ENCODE data around the gene RRAS2. TPM values are rescaled to one million over a fixed set of nuclear protein-coding genes. Genes with fewer than 3 reads are reported as not detected.
"Not testable (repeated sequence)": the region's sequence is repeated elsewhere in the genome, so short reads cannot be mapped to it uniquely, and the experiment has no call there.

The RRAS2 gene
- total RNA-seq, 1 experiment from 2014 or later = 118 TPM

DNA sequence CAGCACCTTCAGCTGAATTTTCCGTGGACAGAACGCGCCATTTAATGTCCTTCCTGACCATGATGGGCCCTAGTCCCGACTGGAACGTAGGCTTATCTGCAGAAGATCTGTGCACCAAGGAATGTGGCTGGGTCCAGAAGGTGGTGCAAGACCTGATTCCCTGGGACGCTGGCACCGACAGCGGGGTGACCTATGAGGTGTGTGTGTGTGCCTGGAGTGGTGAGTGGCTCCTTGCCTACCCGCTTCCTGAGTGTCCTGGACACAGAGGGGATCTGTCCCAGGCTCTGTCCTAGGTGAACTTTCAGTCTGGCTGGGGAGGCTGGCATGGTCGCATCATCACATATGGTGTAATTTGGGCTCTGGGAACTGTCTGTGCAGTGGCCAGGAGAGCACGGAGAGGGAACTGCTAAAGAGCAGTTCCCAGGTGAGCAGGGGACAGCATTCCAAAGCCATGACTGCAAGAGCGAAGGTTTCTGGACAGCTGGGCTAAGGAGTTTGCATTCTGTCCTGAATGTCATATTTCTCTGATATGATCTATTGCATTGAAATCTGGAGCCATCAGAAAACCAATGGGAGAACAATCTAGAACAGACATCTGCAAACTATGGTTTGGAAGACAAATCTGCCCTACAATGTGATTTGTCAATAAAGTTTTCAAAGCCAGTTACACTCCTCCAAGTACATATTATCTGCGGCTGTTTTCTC lies 104.3 kb downstream of the RRAS2 start:
- Histone ChIP-seq H3K4me3 (ENCODE audit: insufficient read depth, low read depth, low read length) (no peak overlapping the region), H3K36me3 (replicated peaks; ENCODE audit: control insufficient read depth, insufficient read depth, low read length) (no peaks in the 10 kb centered on the region), H3K27me3 (ENCODE audit: control insufficient read depth, insufficient read depth, low read length) (no peaks in the 10 kb centered on the region)
- no peak for DNase-seq

DNA sequence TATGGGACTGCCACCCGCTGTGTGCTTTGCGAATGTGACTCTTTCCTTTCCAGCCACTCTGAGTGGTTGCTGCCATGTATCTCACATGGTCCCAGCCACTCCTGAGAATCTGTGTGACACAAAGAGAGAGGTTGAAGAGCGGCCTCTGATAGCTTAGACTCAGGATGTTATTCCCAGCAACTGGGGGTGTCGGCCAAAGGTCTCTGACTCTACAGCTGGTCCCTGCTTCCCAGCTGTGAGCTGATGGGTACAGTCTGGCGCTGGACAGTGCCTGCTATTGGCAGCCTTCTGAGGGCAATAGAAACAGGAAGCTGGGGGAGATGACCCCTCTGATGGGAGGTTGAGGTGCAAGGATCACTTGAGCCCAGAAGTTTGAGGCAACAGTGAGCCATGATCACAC lies 105.1 kb downstream of the RRAS2 start:
- H3K36me3 ChIP-seq (replicated peaks; ENCODE audit: control insufficient read depth, insufficient read depth, low read length) = no peaks in the 10 kb centered on the region
- H3K4me3 ChIP-seq (ENCODE audit: insufficient read depth, low read depth, low read length) = no peak overlapping the region
- no peaks in the 10 kb centered on the region for H3K27me3 ChIP-seq (ENCODE audit: control insufficient read depth, insufficient read depth, low read length)
- DNase-seq = no peak

DNA sequence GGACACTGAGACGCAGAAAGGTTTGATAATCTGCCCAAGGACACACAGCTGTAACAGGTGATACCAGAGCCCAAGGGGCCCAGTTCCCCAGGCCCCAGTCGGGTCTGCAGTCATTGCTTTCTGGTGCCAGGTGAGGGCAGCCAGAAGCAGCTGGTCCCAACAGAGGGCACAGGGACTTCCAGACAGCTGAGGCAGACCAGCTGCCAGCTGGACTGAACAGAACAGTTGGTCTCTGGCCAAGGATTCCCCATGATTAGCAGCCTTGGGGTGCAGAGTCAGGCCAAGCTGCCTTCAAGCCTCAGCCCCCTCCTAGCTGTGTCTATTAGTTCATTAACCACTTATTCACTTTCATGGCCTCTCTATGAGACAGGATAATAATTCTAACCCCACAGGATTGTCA lies 105.6 kb downstream of the RRAS2 start:
- Histone ChIP-seq H3K4me3 (ENCODE audit: insufficient read depth, low read depth, low read length) (no peak overlapping the region), H3K27me3 (ENCODE audit: control insufficient read depth, insufficient read depth, low read length) (no peaks in the 10 kb centered on the region), H3K36me3 (replicated peaks; ENCODE audit: control insufficient read depth, insufficient read depth, low read length) (no peaks in the 10 kb centered on the region)
- no peak for DNase-seq

DNA sequence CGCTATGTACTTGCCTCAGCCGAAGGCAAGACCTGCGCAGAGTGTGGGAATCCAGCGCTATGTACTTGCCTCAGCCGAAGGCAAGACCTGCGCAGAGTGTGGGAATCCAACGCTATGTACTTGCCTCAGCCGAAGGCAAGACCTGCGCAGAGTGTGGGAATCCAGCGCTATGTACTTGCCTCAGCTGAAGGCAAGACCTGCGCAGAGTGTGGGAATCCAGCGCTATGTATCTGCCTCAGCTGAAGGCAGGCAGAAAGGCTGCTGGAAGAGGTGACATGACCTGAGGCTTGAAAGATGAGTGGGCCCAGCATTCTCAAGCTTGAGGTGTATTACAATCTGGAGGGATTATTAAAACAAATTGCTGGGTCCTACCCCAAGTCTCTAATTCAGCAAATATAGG lies 106.5 kb downstream of the RRAS2 start:
- DNase-seq; H3K27me3 ChIP-seq (ENCODE audit: control insufficient read depth, insufficient read depth, low read length); H3K36me3 ChIP-seq (replicated peaks; ENCODE audit: control insufficient read depth, insufficient read depth, low read length); H3K4me3 ChIP-seq (ENCODE audit: insufficient read depth, low read depth, low read length): not testable (repeated sequence)

DNA sequence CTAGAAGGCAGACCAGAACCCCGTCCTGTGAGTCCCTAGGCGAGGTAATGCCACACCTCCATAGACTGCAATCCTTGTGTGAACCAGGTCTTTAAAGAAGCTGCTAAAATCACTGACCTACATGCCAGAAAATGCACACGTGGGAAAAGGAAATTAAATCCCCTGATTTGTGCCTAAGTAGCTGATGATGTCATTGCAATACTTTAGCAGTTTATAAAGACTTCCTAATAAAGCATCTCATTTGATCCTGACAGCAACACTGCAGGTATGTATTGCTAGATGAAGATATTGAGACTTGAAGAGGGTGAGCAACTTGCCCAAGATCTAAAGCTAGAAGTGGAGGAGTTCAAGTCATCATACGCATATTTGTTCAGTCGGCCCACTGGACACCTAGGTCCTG lies 107.2 kb downstream of the RRAS2 start:
- H3K27me3 ChIP-seq (ENCODE audit: control insufficient read depth, insufficient read depth, low read length) = no peaks in the 10 kb centered on the region
- DNase-seq = no peak
- no peak overlapping the region for H3K4me3 ChIP-seq (ENCODE audit: insufficient read depth, low read depth, low read length)
- H3K36me3 ChIP-seq (replicated peaks; ENCODE audit: control insufficient read depth, insufficient read depth, low read length) = no peaks in the 10 kb centered on the region

DNA sequence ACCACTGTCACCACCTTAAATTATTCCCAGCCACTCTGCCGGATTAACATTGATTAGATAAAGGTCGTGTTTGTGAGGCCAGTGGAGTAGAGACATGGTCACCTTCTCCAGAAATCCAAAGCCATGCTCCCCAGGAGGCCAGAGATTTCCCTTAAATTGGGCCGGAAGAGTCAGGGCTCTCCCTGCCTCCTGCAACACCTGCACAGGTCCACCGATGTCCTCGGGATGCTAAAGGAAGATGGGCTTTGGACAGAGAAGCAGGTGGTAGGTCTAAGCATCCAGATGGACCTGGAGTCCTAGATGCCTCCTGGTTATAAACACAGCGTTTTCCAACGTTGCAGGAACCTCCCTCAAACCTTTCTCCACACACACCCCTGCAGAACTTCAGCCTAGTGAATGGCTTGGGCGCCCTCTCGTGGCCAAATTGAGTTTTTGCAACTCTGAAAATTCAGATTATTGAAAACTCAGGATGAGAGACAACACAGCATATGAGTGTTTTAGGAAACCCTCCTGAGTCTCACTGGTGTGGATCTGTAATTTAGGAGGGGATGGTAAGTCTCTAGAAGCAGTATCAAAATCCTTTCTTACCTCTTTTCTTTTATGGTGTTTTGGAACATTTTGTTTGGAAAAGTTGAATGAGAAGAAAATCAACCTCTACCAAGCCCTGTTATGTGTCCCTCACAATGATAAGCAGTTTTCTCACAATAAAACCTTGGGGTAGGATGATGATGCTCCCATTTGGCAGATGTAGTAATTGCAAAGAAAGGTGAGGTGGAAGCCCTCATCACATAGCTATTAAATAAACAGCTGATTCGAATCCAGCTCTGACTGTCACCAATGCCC lies 109.6 kb downstream of the RRAS2 start:
- Histone ChIP-seq H3K27me3 (ENCODE audit: control insufficient read depth, insufficient read depth, low read length) (no peaks in the 10 kb centered on the region), H3K36me3 (replicated peaks; ENCODE audit: control insufficient read depth, insufficient read depth, low read length) (no peaks in the 10 kb centered on the region), H3K4me3 (ENCODE audit: insufficient read depth, low read depth, low read length) (no peak overlapping the region)
- peak; percentile 71 for DNase-seq

DNA sequence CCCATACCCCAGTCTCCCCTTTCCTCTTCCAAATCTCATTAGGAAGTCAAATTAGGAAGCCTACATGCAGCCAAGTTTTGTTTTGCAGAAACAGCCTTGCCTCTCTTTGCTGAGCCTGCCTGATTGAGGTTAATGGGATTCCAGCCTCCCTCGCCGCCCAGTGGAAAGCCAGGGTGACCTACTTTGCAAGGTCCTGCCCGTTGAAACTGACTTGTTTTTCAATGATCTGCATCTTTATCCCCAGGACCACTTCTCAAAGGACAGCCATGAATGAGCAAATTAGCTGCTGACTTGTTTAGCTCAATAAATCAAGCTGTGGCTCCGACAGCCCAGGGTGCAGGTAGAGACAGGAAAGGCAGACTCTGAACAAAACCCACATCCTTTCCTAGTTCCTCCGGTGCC lies 110.4 kb downstream of the RRAS2 start:
- Histone ChIP-seq H3K36me3 (replicated peaks; ENCODE audit: control insufficient read depth, insufficient read depth, low read length) (no peaks in the 10 kb centered on the region), H3K27me3 (ENCODE audit: control insufficient read depth, insufficient read depth, low read length) (no peaks in the 10 kb centered on the region), H3K4me3 (ENCODE audit: insufficient read depth, low read depth, low read length) (no peak overlapping the region)
- DNase-seq = peak; percentile 63

DNA sequence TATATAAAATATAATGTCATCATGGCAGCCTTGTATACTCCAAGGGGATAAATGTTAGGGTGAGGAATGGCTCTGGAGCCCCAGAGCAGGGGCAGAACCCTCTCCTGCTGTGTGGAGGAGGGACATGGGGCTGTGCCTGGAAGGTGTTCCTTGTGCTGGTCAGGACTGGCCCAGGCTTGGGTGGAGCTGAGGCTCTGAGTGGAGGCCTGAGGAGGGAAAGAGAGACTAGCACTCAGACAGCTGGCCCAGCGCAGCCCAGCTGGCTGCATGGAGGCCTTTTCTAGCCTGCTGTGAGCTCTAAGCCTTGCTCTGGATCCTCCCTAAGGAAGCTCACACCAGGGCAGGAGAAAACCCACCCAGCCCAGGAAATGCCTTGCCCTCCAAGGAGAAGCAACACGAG lies 113.5 kb downstream of the RRAS2 start:
- H3K4me3 ChIP-seq (ENCODE audit: insufficient read depth, low read depth, low read length) = no peak overlapping the region
- H3K27me3 ChIP-seq (ENCODE audit: control insufficient read depth, insufficient read depth, low read length) = no peaks in the 10 kb centered on the region
- no peaks in the 10 kb centered on the region for H3K36me3 ChIP-seq (replicated peaks; ENCODE audit: control insufficient read depth, insufficient read depth, low read length)
- DNase-seq = no peak

DNA sequence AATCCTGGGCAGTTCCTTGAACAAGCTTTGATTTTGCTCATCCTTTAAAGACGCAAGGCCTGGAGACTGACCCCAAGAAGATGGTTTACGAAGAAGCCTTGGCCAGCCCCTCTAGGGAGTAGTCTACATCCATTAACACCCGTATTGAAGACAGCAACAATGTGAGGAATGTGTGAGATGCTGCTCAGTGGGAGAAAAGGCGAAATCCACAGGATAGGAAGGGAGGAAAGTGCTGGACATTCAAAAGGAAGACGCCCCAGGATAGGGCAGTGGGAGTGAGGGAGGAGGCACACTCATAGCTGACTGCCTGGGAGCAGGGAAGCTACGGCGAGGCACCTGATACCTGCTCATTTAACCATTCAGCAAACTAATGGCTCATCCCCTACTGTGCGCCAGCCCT lies 114.1 kb downstream of the RRAS2 start:
- DNase-seq = no peak
- Histone ChIP-seq H3K4me3 (ENCODE audit: insufficient read depth, low read depth, low read length) (no peak overlapping the region), H3K27me3 (ENCODE audit: control insufficient read depth, insufficient read depth, low read length) (no peaks in the 10 kb centered on the region), H3K36me3 (replicated peaks; ENCODE audit: control insufficient read depth, insufficient read depth, low read length) (no peaks in the 10 kb centered on the region)

DNA sequence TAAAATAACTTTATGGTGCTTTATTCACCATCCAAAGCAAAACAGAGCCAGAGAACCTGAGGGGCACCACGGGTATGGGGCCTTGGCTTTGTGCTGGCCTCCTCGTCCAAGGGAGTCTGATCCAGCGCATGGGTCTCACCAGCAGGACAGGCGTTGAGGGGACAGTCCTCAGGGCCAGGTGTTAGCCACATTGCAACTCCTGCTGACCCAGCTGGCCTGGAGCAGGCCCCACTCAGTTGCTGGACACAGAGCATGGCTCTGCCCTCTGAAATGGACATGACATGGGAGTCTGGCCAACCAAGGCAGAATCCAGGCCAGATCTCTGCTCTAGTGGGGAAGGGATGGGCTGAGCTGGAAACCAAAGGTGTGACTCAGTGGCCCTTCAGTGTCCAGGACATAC lies 116.2 kb downstream of the RRAS2 start:
- no peak overlapping the region for H3K4me3 ChIP-seq (ENCODE audit: insufficient read depth, low read depth, low read length)
- H3K27me3 ChIP-seq (ENCODE audit: control insufficient read depth, insufficient read depth, low read length) = no peaks in the 10 kb centered on the region
- no peaks in the 10 kb centered on the region for H3K36me3 ChIP-seq (replicated peaks; ENCODE audit: control insufficient read depth, insufficient read depth, low read length)
- DNase-seq = no peak

DNA sequence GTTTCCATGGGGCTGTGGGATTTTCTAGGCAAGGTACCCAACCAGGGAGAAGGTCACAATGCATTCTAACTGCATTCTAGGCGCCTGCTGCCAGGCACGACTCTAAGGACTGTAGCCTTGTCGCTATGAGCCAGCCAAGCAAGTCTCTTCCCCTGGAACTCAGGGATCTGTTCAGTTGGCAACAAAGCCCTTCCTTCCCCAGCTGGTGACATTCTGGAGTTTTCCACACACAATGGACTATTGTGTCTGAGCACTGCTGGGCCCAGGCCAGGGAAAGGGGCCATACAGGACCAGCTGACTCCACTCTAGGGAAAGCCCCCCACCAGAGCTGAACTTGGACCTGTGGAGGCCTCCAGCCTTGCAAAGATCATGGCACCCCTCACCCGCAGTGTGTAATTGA lies 116.8 kb downstream of the RRAS2 start:
- Histone ChIP-seq H3K36me3 (replicated peaks; ENCODE audit: control insufficient read depth, insufficient read depth, low read length) (no peaks in the 10 kb centered on the region), H3K27me3 (ENCODE audit: control insufficient read depth, insufficient read depth, low read length) (no peaks in the 10 kb centered on the region), H3K4me3 (ENCODE audit: insufficient read depth, low read depth, low read length) (no peak overlapping the region)
- no peak for DNase-seq

DNA sequence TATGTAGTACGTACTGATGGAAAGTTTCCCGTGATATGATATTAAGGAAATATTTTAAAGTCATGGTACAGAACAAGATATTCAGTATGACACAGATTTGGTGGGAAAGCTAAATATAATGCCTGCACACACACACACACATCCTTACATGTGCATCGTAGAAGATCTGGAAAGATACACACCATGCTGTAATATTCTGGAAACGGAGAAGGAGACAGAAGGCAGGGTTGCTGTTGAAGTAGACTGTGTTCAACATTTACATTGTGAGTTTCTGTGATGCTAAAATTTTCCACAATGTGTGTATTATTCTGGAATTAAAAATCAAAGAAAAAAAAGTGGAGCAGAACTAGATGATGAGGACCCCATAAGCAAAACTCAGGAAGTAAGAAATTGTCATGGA lies 118.0 kb downstream of the RRAS2 start:
- no peak for DNase-seq
- Histone ChIP-seq H3K27me3 (ENCODE audit: control insufficient read depth, insufficient read depth, low read length) (no peaks in the 10 kb centered on the region), H3K4me3 (ENCODE audit: insufficient read depth, low read depth, low read length) (no peak overlapping the region), H3K36me3 (replicated peaks; ENCODE audit: control insufficient read depth, insufficient read depth, low read length) (no peaks in the 10 kb centered on the region)

DNA sequence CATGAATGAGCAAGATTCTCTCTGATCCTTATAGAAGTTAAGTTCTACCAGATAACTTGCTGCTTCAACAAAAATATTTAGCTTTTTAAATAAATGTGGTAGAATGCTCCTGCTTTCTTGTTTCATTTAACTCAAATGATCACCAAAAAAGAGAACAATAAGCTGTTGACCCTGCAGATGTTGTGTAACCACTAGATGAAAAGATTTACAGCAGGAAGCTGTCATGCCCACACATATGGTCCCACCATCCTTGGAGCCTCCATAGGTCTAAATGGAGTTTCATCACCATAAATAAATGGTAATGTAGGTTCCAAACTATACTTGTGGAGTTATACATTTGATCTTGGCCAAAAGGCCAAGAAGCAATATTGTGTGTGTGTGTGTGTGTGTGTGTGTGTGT lies 118.8 kb downstream of the RRAS2 start:
- Histone ChIP-seq H3K36me3 (replicated peaks; ENCODE audit: control insufficient read depth, insufficient read depth, low read length) (no peaks in the 10 kb centered on the region), H3K4me3 (ENCODE audit: insufficient read depth, low read depth, low read length) (no peak overlapping the region), H3K27me3 (ENCODE audit: control insufficient read depth, insufficient read depth, low read length) (no peaks in the 10 kb centered on the region)
- DNase-seq = no peak

DNA sequence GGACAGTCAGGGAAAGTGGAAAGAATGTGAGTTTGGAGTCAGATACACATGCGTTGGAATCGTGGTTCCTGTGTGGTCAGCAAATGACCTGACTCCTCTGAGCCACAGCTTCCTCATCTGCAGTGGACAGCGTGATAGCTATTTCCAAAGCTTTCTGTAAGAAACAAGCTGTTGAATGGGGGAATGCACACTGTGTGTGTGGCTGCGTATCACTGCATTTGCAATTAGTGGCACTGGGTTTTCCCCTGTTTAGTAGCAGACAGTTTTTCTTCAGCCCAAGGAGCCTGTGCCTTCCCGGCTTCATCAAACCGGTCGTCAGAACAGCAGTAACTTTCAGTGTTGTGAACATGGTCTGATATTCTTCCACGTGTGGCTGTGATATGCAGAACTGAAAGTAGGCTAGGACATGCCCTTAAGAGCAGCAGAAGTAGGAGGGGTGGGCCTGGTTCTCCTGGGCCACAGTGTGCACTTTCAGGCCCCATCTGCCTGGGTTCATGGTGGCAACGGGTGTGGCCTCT lies 121.5 kb downstream of the RRAS2 start:
- no peaks in the 10 kb centered on the region for H3K27me3 ChIP-seq (ENCODE audit: control insufficient read depth, insufficient read depth, low read length)
- DNase-seq = no peak
- H3K4me3 ChIP-seq (ENCODE audit: insufficient read depth, low read depth, low read length) = no peak overlapping the region
- no peaks in the 10 kb centered on the region for H3K36me3 ChIP-seq (replicated peaks; ENCODE audit: control insufficient read depth, insufficient read depth, low read length)

DNA sequence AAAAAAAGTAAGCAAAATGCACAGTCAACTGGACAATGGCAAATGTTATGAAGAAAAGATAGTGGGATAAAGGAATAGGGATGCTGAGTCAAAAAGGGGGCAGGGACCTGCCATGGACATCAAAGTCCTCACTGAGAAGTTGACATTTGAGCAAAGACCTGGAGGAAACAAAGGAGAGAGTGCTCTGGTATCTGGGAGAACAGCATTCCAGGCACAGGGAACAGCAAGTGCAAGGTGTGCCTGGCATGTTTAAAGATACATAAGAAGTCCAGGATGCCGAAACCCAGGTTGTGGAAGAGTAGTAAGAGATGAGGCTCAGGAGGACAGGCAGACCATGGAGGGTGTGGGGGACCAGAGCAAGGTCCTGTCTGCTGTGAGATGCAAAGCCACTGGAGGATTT lies 123.3 kb downstream of the RRAS2 start:
- no peak overlapping the region for H3K4me3 ChIP-seq (ENCODE audit: insufficient read depth, low read depth, low read length)
- no peak for DNase-seq

More for the DNA sequence above, 123.3 kb downstream of the RRAS2 start:
- no peaks in the 10 kb centered on the region for H3K36me3 ChIP-seq (replicated peaks; ENCODE audit: control insufficient read depth, insufficient read depth, low read length)
- H3K27me3 ChIP-seq (ENCODE audit: control insufficient read depth, insufficient read depth, low read length) = no peaks in the 10 kb centered on the region
